NB4 (cell line): ENCODE data around the gene IFNB1.

Source experiments
- DNase-seq: peaks from one replicate; pipeline ENCODE4 v3.0.0; 2010; ENCODE audit warnings: low read depth
- H3K4me3 ChIP-seq: one replicate; pipeline ENCODE4 v1.5.1; 2011; ENCODE audit warnings: mild to moderate bottlenecking, low read depth, low read length, moderate library complexity
- MYC ChIP-seq: IDR thresholded peaks from 2 replicates; pipeline ENCODE4 v1.6.1; 2011; ENCODE audit warnings: low read depth, low read length
- POLR2A ChIP-seq: IDR thresholded peaks from 2 replicates; pipeline ENCODE4 v1.6.1; 2011; ENCODE audit warnings: mild to moderate bottlenecking; ENCODE audit not compliant: insufficient read length; ENCODE audit errors: extremely low read depth
- TF ChIP-seq, protein P1 (sequence below): IDR thresholded peaks from one replicate; pipeline ENCODE4 v1.5.1; 2012; ENCODE audit warnings: low read depth, low read length
- TF ChIP-seq, protein P2 (sequence below): IDR thresholded peaks from 2 replicates; pipeline ENCODE4 v1.6.1; 2011; ENCODE audit warnings: low read depth, low read length

Gene IFNB1

DNA sequence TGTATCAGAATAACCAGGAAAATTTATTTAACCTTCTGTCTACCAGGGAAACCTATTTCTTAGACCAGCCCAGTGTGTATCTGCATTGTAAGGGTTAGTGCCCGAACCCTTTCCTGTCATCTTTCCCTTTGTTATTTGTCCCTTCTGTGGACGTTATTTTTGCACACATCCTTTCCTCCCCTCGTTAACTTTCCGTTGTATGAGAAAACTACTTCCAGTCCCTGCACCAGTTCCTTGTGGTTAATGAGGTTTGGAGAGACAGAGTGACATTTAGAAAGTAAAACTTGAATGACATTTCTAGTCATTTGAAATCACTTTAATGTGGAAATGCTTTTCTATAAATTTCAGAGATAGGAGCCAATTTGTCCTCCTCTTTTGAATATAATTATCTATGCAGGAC, 4.3 kb upstream of the IFNB1 start:
- peak overlapping the region; percentile 35 for H3K4me3 ChIP-seq
- TF ChIP-seq POLR2A (no peak), MYC (no peak)
- TF ChIP-seq, protein P1, sequence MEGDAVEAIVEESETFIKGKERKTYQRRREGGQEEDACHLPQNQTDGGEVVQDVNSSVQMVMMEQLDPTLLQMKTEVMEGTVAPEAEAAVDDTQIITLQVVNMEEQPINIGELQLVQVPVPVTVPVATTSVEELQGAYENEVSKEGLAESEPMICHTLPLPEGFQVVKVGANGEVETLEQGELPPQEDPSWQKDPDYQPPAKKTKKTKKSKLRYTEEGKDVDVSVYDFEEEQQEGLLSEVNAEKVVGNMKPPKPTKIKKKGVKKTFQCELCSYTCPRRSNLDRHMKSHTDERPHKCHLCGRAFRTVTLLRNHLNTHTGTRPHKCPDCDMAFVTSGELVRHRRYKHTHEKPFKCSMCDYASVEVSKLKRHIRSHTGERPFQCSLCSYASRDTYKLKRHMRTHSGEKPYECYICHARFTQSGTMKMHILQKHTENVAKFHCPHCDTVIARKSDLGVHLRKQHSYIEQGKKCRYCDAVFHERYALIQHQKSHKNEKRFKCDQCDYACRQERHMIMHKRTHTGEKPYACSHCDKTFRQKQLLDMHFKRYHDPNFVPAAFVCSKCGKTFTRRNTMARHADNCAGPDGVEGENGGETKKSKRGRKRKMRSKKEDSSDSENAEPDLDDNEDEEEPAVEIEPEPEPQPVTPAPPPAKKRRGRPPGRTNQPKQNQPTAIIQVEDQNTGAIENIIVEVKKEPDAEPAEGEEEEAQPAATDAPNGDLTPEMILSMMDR: no peak
- TF ChIP-seq, protein P2, sequence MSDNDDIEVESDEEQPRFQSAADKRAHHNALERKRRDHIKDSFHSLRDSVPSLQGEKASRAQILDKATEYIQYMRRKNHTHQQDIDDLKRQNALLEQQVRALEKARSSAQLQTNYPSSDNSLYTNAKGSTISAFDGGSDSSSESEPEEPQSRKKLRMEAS: no peak
- DNase-seq: peak; percentile 92

DNA sequence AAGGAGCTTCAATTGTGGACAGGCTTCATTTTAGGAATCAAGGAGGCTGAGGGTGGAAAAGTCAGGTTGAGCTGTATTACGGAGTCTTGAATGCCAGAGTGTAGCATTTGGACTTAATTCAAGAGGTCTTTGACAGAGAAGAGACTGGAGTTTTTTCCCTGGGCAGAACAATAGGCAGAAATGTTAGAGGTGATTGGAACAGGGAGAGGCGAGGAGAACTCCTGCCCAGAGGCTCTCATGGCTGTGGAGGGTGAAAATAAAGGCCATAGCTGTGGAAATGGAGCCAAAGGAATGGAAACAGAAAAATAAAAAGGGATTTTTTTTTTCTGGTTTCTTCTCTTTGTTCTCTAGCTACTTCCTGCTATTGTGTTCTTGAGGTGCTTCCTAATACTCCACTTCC, 3.7 kb upstream of the IFNB1 start:
- DNase-seq: no peak
- TF ChIP-seq MYC (no peak), POLR2A (no peak)
- TF ChIP-seq, protein P2: no peak
- TF ChIP-seq, protein P1: no peak
- H3K4me3 ChIP-seq: peak overlapping the region; percentile 35

DNA sequence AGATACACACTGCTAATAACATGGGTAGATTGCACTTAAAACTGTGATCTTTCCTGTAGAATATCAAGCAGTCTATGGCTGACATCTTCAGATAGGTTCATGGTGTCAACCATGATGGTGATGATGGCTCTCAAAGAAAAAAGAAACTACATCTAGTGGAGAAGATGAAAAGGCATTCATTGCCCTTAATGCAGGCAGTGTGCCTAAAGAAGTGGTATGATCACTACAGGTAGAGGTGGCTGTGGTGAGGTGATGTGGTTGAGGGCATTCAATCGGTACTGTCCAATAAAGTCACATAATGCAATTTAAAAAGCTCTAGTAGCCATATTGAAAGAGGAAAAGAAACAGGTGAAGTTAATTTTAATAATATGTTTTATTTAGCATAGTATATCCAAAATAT, 3.1 kb upstream of the IFNB1 start:
- no peak for DNase-seq
- TF ChIP-seq POLR2A (no peak), MYC (no peak)
- TF ChIP-seq, protein P1: no peak
- TF ChIP-seq, protein P2: no peak
- no peak overlapping the region for H3K4me3 ChIP-seq

DNA sequence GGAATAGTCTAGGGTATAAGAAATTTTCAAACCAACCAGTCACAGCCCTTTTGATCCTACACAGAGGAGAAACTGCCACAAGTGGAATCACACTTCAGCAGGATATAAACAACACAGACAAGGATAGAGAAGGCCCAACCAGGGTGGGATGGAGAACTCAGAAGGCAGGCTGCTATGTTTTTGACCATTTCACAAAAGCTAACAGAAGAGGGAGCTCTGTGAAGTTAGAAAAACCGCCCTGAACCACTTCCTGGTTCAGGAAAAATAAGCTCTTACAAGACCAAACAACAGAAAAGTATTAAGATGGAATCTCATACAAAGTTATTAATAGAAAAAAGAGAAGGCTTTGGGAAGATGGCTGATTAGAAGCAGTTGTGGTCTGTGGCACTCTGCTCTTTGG, 960 bp upstream of the IFNB1 start:
- TF ChIP-seq, protein P1: peak; percentile 58
- TF ChIP-seq MYC: no peak
- no peak overlapping the region for H3K4me3 ChIP-seq
- peak; percentile 81 for DNase-seq

DNA sequence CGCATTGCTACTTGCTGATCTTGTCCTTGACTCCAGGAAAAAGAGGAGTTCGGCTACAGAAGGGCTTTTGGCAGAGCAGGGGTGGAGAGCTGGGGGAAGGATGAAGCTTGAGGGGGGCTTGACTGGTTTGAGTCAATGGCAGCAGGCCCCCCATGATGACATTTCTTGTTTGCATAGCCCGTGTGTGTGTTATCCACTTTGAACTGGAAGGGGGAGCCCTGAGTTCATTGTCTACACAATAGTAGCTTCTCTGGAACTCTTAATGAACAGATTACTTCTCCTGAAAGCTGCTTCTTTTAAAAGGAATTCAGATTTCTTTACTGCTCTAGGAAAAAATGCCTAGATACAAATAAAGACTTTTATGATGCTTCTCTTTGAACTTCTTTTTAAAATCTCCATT, 2.3 kb downstream of the IFNB1 start:
- DNase-seq: no peak
- TF ChIP-seq, protein P1: no peak
- TF ChIP-seq, protein P2: no peak
- TF ChIP-seq MYC (no peak), POLR2A (no peak)

DNA sequence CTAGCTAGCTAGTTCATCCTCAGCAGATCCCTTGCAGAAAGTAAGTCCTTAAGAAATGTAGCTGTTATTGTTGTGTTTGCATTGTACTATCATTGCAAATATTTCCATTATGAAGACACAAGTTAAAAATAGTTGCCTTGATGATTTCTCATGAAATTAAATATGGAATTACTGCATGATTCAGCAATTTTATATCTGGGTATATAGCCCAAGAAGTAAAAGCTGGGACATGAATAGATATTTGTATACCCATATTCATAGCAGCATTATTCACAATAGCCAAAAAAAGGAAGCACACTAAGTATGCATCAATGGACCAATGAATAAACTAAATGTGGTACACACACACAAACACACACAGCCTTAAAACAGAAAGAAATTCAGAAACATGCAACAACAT, 6.8 kb downstream of the IFNB1 start:
- H3K4me3 ChIP-seq: no peak overlapping the region
- TF ChIP-seq, protein P1: no peak
- DNase-seq: no peak

More for the DNA sequence above, 2.3 kb downstream of the IFNB1 start:
- H3K4me3 ChIP-seq: no peak overlapping the region
